ENCODE results near the gene NDUFAF3. TPM values are rescaled to one million over a fixed set of nuclear protein-coding genes. Genes with fewer than 3 reads are reported as not detected.

Gene NDUFAF3
- total RNA-seq, 2 donors from 2014 or later = 168 to 183 TPM

GRCh38 chr3:48989126-48989795 is 32.7 kb upstream of the NDUFAF3 start:
- Histone ChIP-seq H3K4me1 (replicated peaks) (peaks cover 3% of the 10 kb centered on the region), H3K36me3 (no peaks in the 10 kb centered on the region), H3K9me3 (no peaks in the 10 kb centered on the region), H3K27ac (peak overlapping the region; percentile 85 to 88), H3K4me3 (peak overlapping the region; percentile 74 to 75), H3K27me3 (replicated peaks; ENCODE audit: insufficient read depth) (no peaks in the 10 kb centered on the region)
- intact Hi-C loops (cut with DNase I) = loop anchor here (10.0 kb wide), 1 partner anchor 106 kb away; the partner anchor contains the start of gene QRICH1
- DNase-seq (ENCODE audit: low spot score) = no peak
- no peak for TF ChIP-seq POLR2A (IDR thresholded peaks at IDR 0.05)
- no peak for TF ChIP-seq POLR2AphosphoS5 (IDR thresholded peaks at IDR 0.05)
- TF ChIP-seq CTCF (IDR thresholded peaks at IDR 0.05) = no peak
- 2% methylated on average over 21 of the region's 21 CpGs for WGBS

- intact Hi-C loops (cut with DNase I) = loop anchor here (2.0 to 10.0 kb wide), 2 partner anchors 17 to 105 kb away; partner anchors contain the start of genes QRICH1 and WDR6
- H3K4me3 ChIP-seq = peak within 1 kb of the TSS; percentile 74 to 75
- H3K9me3 ChIP-seq = no peaks in the 10 kb centered on the region
- TF ChIP-seq CTCF (IDR thresholded peaks at IDR 0.05) (peak in 3 of 4 experiments; percentile 23 to 48 (median 36)), POLR2A (IDR thresholded peaks at IDR 0.05) (peak; percentile 34), POLR2AphosphoS5 (IDR thresholded peaks at IDR 0.05) (peak; percentile 78)
- no peaks in the 10 kb centered on the region for H3K27me3 ChIP-seq (replicated peaks; ENCODE audit: insufficient read depth)
- DNase-seq (ENCODE audit: low spot score) = peak; percentile 80
- peak within 1 kb of the TSS; percentile 85 to 88 for H3K27ac ChIP-seq
- no peaks in the 10 kb centered on the region for H3K36me3 ChIP-seq
- 1% methylated on average over 19 of the region's 91 CpGs for WGBS
- peaks cover 3% of the 10 kb centered on the region for H3K4me1 ChIP-seq (replicated peaks)
Measured at GRCh38 chr3:48989796-48990635, 31.9 kb upstream of the NDUFAF3 start, which contains the start of gene P4HTM. TSS of gene P4HTM (plus strand) at chr3:48990241. CDS start at chr3:48990257, 16 bp downstream.

GRCh38 chr3:48990636-48991469 is 31.1 kb upstream of the NDUFAF3 start:
- peak overlapping the region; percentile 85 to 88 for H3K27ac ChIP-seq
- 4% methylated on average over 39 of the region's 40 CpGs for WGBS
- DNase-seq (ENCODE audit: low spot score) = no peak
- peak overlapping the region; percentile 74 to 75 for H3K4me3 ChIP-seq
- H3K4me1 ChIP-seq (replicated peaks) = peaks cover 3% of the 10 kb centered on the region
- TF ChIP-seq CTCF (IDR thresholded peaks at IDR 0.05) (no peak), POLR2AphosphoS5 (IDR thresholded peaks at IDR 0.05) (peak; percentile 6)
- intact Hi-C loops (cut with DNase I) = loop anchor here (2.0 kb wide), 1 partner anchor 16 kb away; the partner anchor contains the start of gene WDR6
- no peaks in the 10 kb centered on the region for H3K9me3 ChIP-seq
- no peaks in the 10 kb centered on the region for H3K36me3 ChIP-seq
- H3K27me3 ChIP-seq (replicated peaks; ENCODE audit: insufficient read depth) = no peaks in the 10 kb centered on the region

- WGBS = 73% methylated on average over 5 of the region's 5 CpGs
- Histone ChIP-seq H3K27ac (no peak overlapping the region), H3K4me3 (peak overlapping the region in 1 of 2 donors; percentile 74)
Measured at GRCh38 chr3:48991851-48992545, 29.9 kb upstream of the NDUFAF3 start.

More at GRCh38 chr3:48991851-48992545, 29.9 kb upstream of the NDUFAF3 start:
- DNase-seq (ENCODE audit: low spot score) = no peak
- no peaks in the 10 kb centered on the region for H3K9me3 ChIP-seq
- H3K36me3 ChIP-seq = no peaks in the 10 kb centered on the region
- no peaks in the 10 kb centered on the region for H3K27me3 ChIP-seq (replicated peaks; ENCODE audit: insufficient read depth)
- TF ChIP-seq CTCF (IDR thresholded peaks at IDR 0.05) (no peak), POLR2AphosphoS5 (IDR thresholded peaks at IDR 0.05) (no peak), POLR2A (IDR thresholded peaks at IDR 0.05) (no peak)
- peaks cover 3% of the 10 kb centered on the region for H3K4me1 ChIP-seq (replicated peaks)
- intact Hi-C loops (cut with DNase I) = loop anchor here (2.0 kb wide), 1 partner anchor 15 kb away; the partner anchor contains the start of gene WDR6

All from prostate gland (tissue), 2 donors.